ENCODE data around the gene SLC22A31.
"Not testable (repeated sequence)": the region's sequence is repeated elsewhere in the genome, so short reads cannot be mapped to it uniquely, and the experiment has no call there.

SLC22A31 gene

GRCh38 chr16:89187770-89188392 is 12.5 kb downstream of the SLC22A31 start:
- no peak overlapping the region for H3K4me3 ChIP-seq (ENCODE audit: control insufficient read depth, low read depth, low read length)
- DNase-seq (ENCODE audit: low read depth), result peak; percentile 25
- no peak for TF ChIP-seq CTCF (conservative IDR thresholded peaks at IDR 0.05; ENCODE audit: control insufficient read depth, insufficient read depth, low read depth, low read length)

GRCh38 chr16:89187032-89187769 is 13.1 kb downstream of the SLC22A31 start:
- no peak for TF ChIP-seq CTCF (conservative IDR thresholded peaks at IDR 0.05; ENCODE audit: control insufficient read depth, insufficient read depth, low read depth, low read length)
- peak; percentile 7 for DNase-seq (ENCODE audit: low read depth)
- no peak overlapping the region for H3K4me3 ChIP-seq (ENCODE audit: control insufficient read depth, low read depth, low read length)

GRCh38 chr16:89186593-89187031 is 13.7 kb downstream of the SLC22A31 start:
- not testable (repeated sequence) for DNase-seq (ENCODE audit: low read depth); H3K4me3 ChIP-seq (ENCODE audit: control insufficient read depth, low read depth, low read length)

- H3K4me3 ChIP-seq (ENCODE audit: control insufficient read depth, low read depth, low read length); DNase-seq (ENCODE audit: low read depth): not testable (repeated sequence)
Measured at GRCh38 chr16:89185887-89186592, 14.3 kb downstream of the SLC22A31 start.

- DNase-seq (ENCODE audit: low read depth), result no peak
- no peak for TF ChIP-seq CTCF (conservative IDR thresholded peaks at IDR 0.05; ENCODE audit: control insufficient read depth, insufficient read depth, low read depth, low read length)
- H3K4me3 ChIP-seq (ENCODE audit: control insufficient read depth, low read depth, low read length), result no peak overlapping the region
Measured at GRCh38 chr16:89184933-89185794, 15.2 kb downstream of the SLC22A31 start.

GRCh38 chr16:89184677-89184932 is 15.7 kb downstream of the SLC22A31 start:
- TF ChIP-seq CTCF (conservative IDR thresholded peaks at IDR 0.05; ENCODE audit: control insufficient read depth, insufficient read depth, low read depth, low read length), result no peak
- no peak overlapping the region for H3K4me3 ChIP-seq (ENCODE audit: control insufficient read depth, low read depth, low read length)
- DNase-seq (ENCODE audit: low read depth), result no peak

- no peak overlapping the region for H3K4me3 ChIP-seq (ENCODE audit: control insufficient read depth, low read depth, low read length)
- DNase-seq (ENCODE audit: low read depth), result no peak
- TF ChIP-seq CTCF (conservative IDR thresholded peaks at IDR 0.05; ENCODE audit: control insufficient read depth, insufficient read depth, low read depth, low read length), result no peak
Measured at GRCh38 chr16:89183975-89184676, 16.2 kb downstream of the SLC22A31 start.
